PC-3 (cell line): Measurements from ENCODE around the gene POLD1.

Experiments used
- EZH2 ChIP-seq: fragments of 300-600 bp; sonication (generic); IDR thresholded peaks from one replicate; pipeline ENCODE4 v1.6.1; 2017; ENCODE audit warnings: antibody characterized with exemption, mild to moderate bottlenecking, low read length; ENCODE audit not compliant: unreplicated experiment
- TF ChIP-seq, protein P1 (sequence below): fragments of 300-600 bp; sonication (generic); conservative IDR thresholded peaks from 2 replicates; pipeline ENCODE4 v1.5.1; 2017; ENCODE audit warnings: antibody characterized with exemption, low read depth, mild to moderate bottlenecking, low read length

DNA sequence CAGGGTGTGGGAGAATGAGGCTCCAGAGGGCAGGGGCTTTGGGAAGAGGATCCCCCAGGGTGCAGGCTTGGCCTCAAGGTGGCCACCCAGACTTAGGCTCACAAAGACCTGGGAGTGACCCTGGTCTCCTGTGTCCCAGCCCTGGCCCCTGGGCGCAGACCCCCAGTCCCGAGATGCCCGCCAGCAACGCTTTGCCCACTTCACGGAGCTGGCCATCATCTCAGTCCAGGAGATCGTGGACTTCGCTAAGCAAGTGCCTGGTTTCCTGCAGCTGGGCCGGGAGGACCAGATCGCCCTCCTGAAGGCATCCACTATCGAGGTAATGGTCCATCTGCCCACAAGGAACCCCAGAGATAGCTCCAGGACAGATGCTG lies 5.3 kb upstream of the POLD1 start:
- TF ChIP-seq, protein P1, sequence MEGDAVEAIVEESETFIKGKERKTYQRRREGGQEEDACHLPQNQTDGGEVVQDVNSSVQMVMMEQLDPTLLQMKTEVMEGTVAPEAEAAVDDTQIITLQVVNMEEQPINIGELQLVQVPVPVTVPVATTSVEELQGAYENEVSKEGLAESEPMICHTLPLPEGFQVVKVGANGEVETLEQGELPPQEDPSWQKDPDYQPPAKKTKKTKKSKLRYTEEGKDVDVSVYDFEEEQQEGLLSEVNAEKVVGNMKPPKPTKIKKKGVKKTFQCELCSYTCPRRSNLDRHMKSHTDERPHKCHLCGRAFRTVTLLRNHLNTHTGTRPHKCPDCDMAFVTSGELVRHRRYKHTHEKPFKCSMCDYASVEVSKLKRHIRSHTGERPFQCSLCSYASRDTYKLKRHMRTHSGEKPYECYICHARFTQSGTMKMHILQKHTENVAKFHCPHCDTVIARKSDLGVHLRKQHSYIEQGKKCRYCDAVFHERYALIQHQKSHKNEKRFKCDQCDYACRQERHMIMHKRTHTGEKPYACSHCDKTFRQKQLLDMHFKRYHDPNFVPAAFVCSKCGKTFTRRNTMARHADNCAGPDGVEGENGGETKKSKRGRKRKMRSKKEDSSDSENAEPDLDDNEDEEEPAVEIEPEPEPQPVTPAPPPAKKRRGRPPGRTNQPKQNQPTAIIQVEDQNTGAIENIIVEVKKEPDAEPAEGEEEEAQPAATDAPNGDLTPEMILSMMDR, result no peak
- no peak for TF ChIP-seq EZH2
